Activated CD8-positive, alpha-beta T cell treated with anti-CD3 and anti-CD28 coated beads for 36 hours (primary cell): ENCODE data around the gene UBA52. TPM values are rescaled to one million over a fixed set of nuclear protein-coding genes. Genes with fewer than 3 reads are reported as not detected.
"Not testable (repeated sequence)": the region's sequence is repeated elsewhere in the genome, so short reads cannot be mapped to it uniquely, and the experiment has no call there.

Experiments used
- ATAC-seq: fragments of 200-7000 bp; cut with Tn5 transposase; one replicate; pipeline ENCODE4 v1.10.0; 2021; ENCODE audit warnings: mild to moderate bottlenecking, moderate library complexity
- CTCF ChIA-PET: fragments of 350-600 bp; sonication (Branson Sonifier 250); formaldehyde crosslinking; loops from one replicate; lab custom pipeline; 2021; ENCODE audit warnings: antibody characterized with exemption; lab: Charles Lee
- POLR2A ChIA-PET: fragments of 350-600 bp; sonication (Branson Sonifier 250); formaldehyde crosslinking; loops from one replicate; lab custom pipeline; 2021; ENCODE audit warnings: antibody characterized with exemption; lab: Charles Lee
- DNase-seq: peaks from one replicate; pipeline ENCODE4 v3.0.0-alpha.2; 2020
- H3K27ac Mint-ChIP-seq: one replicate; pipeline ENCODE4 v1.8.0; 2021; ENCODE audit warnings: mild to moderate bottlenecking, mixed read lengths
- H3K27me3 Mint-ChIP-seq: one replicate; pipeline ENCODE4 v1.8.0; 2021; ENCODE audit warnings: mixed read lengths
- H3K36me3 Mint-ChIP-seq: one replicate; pipeline ENCODE4 v1.8.0; 2021; ENCODE audit warnings: low read depth, mixed read lengths
- H3K4me1 Mint-ChIP-seq: one replicate; pipeline ENCODE4 v1.8.0; 2021; ENCODE audit warnings: low read depth, mixed read lengths
- H3K4me3 Mint-ChIP-seq: one replicate; pipeline ENCODE4 v1.8.0; 2021; ENCODE audit warnings: mild to moderate bottlenecking, moderate library complexity, mixed read lengths
- H3K9me3 Mint-ChIP-seq: one replicate; pipeline ENCODE4 v1.8.0; 2021; ENCODE audit warnings: mixed read lengths
- intact Hi-C: fragments of 100-400 bp; cut with micrococcal nuclease; formaldehyde crosslinking; loops from one replicate; pipeline ENCODE4 v1.10.0; 2022
- total RNA-seq, 2 experiments: library from RNA; stranded (reverse); gene quantifications; one replicate each; pipeline ENCODE4 v1.2.3, GENCODE V29; 2021
- TF ChIP-seq, protein P1 (sequence below): fragments of 200-600 bp; IDR thresholded peaks from one replicate; pipeline ENCODE4 v1.8.0; 2022; ENCODE audit warnings: antibody characterized with exemption, mild to moderate bottlenecking

The UBA52 gene
- total RNA-seq, 2 experiments from 2014 or later: 1,795 to 1,837 TPM

DNA sequence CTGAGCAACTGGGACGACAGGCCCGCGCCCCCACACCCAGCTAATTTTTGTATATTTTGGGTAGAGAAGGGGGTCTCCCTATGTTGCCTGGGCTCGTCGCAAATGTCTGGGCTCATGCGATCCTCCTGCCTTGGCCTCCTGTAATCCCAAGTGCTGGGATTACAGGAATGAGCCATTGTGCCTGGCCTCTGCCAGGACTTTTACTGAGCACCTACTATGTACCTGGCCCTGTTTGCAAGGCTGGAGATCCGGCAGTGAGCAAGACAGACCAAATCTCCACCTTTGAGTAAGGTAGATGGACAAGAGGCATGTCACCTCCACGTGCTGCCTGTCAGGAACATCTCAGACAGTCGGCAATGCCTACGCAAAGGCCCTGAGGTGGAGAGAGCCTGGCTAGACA, 35.2 kb upstream of the UBA52 start:
- Mint-ChIP-seq H3K27ac (no peak overlapping the region), H3K36me3 (peaks cover 53% of the 10 kb centered on the region), H3K4me3 (no peak overlapping the region), H3K9me3 (no peaks in the 10 kb centered on the region), H3K27me3 (no peaks in the 10 kb centered on the region), H3K4me1 (peaks cover 5% of the 10 kb centered on the region)
- ChIA-PET POLR2A (interaction anchor here (0.9 kb wide), 1 partner anchor 19 kb away, joined by 3 read pairs; no protein-coding TSS in a partner anchor), CTCF (interaction anchor here (1.2 kb wide), 1 partner anchor 17 kb away, joined by 5 read pairs; no protein-coding TSS in a partner anchor)
- intact Hi-C loops: no loop called here
- no peak for ATAC-seq
- DNase-seq: no peak
- TF ChIP-seq, protein P1, sequence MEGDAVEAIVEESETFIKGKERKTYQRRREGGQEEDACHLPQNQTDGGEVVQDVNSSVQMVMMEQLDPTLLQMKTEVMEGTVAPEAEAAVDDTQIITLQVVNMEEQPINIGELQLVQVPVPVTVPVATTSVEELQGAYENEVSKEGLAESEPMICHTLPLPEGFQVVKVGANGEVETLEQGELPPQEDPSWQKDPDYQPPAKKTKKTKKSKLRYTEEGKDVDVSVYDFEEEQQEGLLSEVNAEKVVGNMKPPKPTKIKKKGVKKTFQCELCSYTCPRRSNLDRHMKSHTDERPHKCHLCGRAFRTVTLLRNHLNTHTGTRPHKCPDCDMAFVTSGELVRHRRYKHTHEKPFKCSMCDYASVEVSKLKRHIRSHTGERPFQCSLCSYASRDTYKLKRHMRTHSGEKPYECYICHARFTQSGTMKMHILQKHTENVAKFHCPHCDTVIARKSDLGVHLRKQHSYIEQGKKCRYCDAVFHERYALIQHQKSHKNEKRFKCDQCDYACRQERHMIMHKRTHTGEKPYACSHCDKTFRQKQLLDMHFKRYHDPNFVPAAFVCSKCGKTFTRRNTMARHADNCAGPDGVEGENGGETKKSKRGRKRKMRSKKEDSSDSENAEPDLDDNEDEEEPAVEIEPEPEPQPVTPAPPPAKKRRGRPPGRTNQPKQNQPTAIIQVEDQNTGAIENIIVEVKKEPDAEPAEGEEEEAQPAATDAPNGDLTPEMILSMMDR: no peak

DNA sequence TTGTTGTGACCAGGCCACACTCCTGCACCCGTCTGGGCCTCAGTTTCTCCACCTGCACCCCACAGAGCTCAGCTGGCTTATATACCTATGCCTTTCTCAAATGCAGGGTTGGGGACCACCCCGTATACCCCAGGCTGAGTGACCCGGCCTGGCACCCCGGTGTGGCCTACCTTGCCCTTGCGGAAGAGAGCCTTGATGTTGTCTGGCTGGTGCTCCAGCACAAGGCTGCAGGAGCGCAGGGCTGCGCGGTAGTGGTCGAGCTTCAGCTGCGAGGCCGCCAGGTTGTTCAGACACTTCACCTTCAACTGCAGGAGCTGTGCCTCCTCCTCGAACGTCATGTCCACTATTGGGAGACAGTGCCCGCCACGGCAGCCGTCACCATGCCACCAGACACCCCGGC, 34.2 kb upstream of the UBA52 start:
- H3K36me3 Mint-ChIP-seq: peaks cover 51% of the 10 kb centered on the region
- H3K27me3 Mint-ChIP-seq: no peaks in the 10 kb centered on the region
- H3K27ac Mint-ChIP-seq: no peak overlapping the region
- DNase-seq: no peak
- peaks cover 9% of the 10 kb centered on the region for H3K4me1 Mint-ChIP-seq
- no peaks in the 10 kb centered on the region for H3K9me3 Mint-ChIP-seq
- CTCF ChIA-PET: interaction anchor here (1.6 kb wide), 1 partner anchor 18 kb away, joined by 4 read pairs; no protein-coding TSS in a partner anchor
- H3K4me3 Mint-ChIP-seq: no peak overlapping the region
- TF ChIP-seq, protein P1: no peak
- intact Hi-C loops: no loop called here
- no peak for ATAC-seq
- POLR2A ChIA-PET: no interaction called here

DNA sequence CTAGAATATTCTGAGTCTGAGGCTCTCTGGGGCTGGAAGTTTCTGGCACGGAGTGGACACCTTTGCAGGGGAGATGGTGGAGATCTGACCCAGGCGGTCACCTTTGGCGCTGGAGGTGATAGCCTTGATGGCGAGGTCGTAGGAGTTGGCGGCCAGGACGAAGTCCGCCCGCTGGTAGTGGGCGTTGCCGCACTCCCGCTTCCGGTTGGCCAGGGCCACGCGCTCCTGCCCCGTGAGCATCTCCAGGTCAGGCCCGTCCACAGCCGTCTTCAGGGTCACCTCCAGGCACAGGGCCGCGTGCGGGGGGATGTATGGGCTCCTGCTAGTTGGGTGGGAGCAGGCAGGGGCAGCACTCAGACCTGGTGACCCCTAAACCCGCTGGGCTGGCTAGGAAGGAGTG, 33.5 kb upstream of the UBA52 start:
- Mint-ChIP-seq H3K4me3 (no peak overlapping the region), H3K27ac (no peak overlapping the region), H3K4me1 (peaks cover 11% of the 10 kb centered on the region), H3K36me3 (peaks cover 46% of the 10 kb centered on the region), H3K27me3 (no peaks in the 10 kb centered on the region), H3K9me3 (no peaks in the 10 kb centered on the region)
- POLR2A ChIA-PET: no interaction called here
- TF ChIP-seq, protein P1: no peak
- ATAC-seq (no peak), DNase-seq (no peak)
- CTCF ChIA-PET: interaction anchor here (1.6 kb wide), 1 partner anchor 18 kb away, joined by 4 read pairs; no protein-coding TSS in a partner anchor
- intact Hi-C loops: no loop called here

DNA sequence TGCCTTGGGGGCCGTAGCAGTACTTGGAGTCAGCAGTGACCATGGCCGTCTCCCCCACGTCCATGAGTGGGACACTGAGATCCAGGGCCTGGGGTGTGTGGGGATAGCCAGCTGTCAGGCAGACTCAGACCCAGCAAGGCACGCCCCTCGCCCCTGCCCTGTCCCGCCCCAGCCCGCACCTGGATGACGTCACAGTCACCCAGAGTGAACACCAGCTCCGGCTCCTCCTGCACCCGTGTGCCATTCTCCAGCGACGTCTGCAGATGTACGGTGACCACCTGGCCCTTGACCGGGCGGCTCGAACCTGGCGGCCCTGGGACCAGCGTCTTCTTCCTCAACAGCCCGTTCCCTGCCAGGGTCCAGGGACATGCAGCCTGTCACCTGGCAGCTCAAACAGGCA, 32.3 kb upstream of the UBA52 start:
- Mint-ChIP-seq H3K4me3 (no peak overlapping the region), H3K9me3 (no peaks in the 10 kb centered on the region), H3K36me3 (peaks cover 44% of the 10 kb centered on the region), H3K4me1 (peaks cover 16% of the 10 kb centered on the region), H3K27ac (no peak overlapping the region), H3K27me3 (no peaks in the 10 kb centered on the region)
- intact Hi-C loops: no loop called here
- ChIA-PET CTCF (interaction anchor here (1.6 kb wide), 1 partner anchor 20 kb away, joined by 4 read pairs; no protein-coding TSS in a partner anchor), POLR2A (interaction anchor here (1.2 kb wide), 1 partner anchor 33 kb away, joined by 4 read pairs; the partner anchor contains the start of gene UBA52)
- TF ChIP-seq, protein P1: no peak
- DNase-seq: no peak
- ATAC-seq: no peak

DNA sequence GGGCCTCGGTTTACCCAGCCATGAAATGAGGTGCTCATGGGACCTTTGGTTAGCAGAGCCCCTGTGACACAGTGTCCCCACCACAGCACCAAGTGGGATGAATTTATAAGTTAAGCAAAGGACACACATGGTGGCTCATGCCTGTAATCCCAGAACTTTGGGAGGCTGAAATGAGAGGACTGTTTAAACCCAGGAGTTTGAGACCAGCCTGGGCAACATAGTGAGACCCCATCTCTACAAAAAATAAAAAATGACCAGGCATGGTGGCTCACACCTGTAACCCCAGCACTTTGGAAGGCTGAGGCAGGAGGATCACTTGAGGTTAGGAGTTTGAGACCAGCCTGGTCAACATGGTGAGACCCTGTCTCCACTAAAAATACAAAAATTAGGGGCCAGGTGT, 31.5 kb upstream of the UBA52 start:
- H3K4me1 Mint-ChIP-seq: peaks cover 22% of the 10 kb centered on the region
- DNase-seq, H3K27me3 Mint-ChIP-seq, CTCF ChIA-PET, H3K4me3 Mint-ChIP-seq, H3K27ac Mint-ChIP-seq, ATAC-seq, intact Hi-C loops, H3K9me3 Mint-ChIP-seq: not testable (repeated sequence)
- H3K36me3 Mint-ChIP-seq: peaks cover 42% of the 10 kb centered on the region
- POLR2A ChIA-PET: interaction anchor here (1.2 kb wide), 1 partner anchor 32 kb away, joined by 4 read pairs; the partner anchor contains the start of gene UBA52
